GM23248 (cell line): ENCODE measurements around the gene NFIC.

ENCODE experiments used
- EZH2 ChIP-seq: fragments of 200-600 bp; sonication (generic); IDR thresholded peaks from 2 replicates; pipeline ENCODE4 v1.6.1; 2018; ENCODE audit warnings: antibody characterized with exemption, mild to moderate bottlenecking; ENCODE audit not compliant: insufficient read depth, poor library complexity, severe bottlenecking
- EZH2phosphoT487 ChIP-seq: fragments of 200-600 bp; sonication (generic); IDR thresholded peaks from 2 replicates; pipeline ENCODE4 v1.6.1; 2018; ENCODE audit warnings: antibody characterized with exemption, moderate library complexity, mild to moderate bottlenecking, low read depth; ENCODE audit not compliant: insufficient read depth

- TF ChIP-seq EZH2 (no peak), EZH2phosphoT487 (no peak)
Measured at GRCh38 chr19:3359015-3359918, 7.1 kb upstream of the NFIC start.
